ENCODE measurements around the gene BAIAP2. TPM values are rescaled to one million over a fixed set of nuclear protein-coding genes. Genes with fewer than 3 reads are reported as not detected.

BAIAP2 gene
- polyA plus RNA-seq, 3 donors from 2014 or later, result 1.1 to 5.1 (median 4.7) TPM

DNA sequence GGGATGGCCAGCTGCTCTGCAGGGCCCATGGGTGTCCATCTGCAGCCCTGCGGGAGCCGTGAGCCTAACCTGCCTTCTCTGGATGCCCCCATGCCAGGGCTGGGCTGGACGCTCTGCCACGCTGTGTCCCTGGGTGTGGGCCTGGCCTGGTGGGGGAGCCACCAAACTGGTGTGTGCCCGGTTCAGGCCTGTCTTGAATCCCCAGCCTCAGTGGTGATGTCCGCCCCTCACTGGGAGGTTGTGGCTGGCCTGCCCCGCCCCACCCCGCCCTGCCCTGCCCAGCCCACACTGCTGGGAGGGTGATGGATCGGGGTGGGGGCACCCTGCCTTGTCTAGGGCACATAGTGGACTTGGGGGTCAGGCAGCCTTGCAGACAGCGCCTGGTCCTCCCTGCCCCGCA is 80.3 kb downstream of the BAIAP2 start:
- DNase-seq, result no peak
- no peak overlapping the region for H3K4me3 Mint-ChIP-seq
- H3K27ac Mint-ChIP-seq, result no peak overlapping the region
- H3K9me3 Mint-ChIP-seq, result no peaks in the 10 kb centered on the region
- H3K36me3 Mint-ChIP-seq, result no peaks in the 10 kb centered on the region
- peaks cover 0 to 1% of the 10 kb centered on the region in 2 donors for H3K4me1 Mint-ChIP-seq
- H3K27me3 Mint-ChIP-seq (ENCODE audit: low read depth in 3 of 3), result peaks cover 0 to 6% (median 0%) of the 10 kb centered on the region in 3 donors

DNA sequence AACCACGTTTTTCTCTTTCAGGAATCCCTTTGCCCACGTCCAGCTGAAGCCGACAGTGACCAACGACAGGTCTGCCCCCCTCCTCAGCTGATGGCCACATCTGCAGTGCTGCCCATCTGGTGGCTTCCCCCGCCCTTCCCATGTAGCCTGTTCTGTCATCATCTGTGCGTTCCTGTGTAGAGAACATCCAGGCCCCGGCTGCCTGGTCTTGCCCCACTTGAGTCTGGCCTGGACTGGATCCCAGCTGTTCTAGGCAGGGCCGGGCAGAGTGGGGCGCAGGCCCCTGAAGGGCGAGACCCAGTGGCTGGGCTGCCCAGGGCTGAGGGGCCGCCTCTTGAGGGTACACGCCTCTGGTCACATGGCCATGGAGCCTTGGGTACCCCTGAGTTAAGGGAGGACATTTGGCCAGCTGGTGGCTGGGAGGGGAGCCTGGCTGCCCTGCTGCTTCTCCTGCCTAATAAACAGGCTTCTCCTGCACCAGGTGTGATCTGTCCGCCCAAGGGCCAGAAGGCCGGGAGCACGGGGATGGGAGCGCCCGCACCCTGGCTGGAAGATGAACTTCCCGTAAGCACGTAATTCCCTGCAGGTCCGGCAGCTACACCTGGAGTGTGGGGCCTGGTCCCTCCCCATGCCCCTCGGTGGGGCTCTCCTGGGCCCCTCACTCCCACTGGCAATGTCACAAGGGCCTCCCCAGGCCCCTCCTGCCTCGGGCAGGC is 81.0 kb downstream of the BAIAP2 start:
- Mint-ChIP-seq H3K4me1 (peaks cover 0 to 1% of the 10 kb centered on the region in 2 donors), H3K27me3 (ENCODE audit: low read depth in 3 of 3) (peaks cover 0 to 3% (median 0%) of the 10 kb centered on the region in 3 donors), H3K9me3 (no peaks in the 10 kb centered on the region), H3K36me3 (no peaks in the 10 kb centered on the region), H3K27ac (no peak overlapping the region), H3K4me3 (no peak overlapping the region)
- no peak for DNase-seq

DNA sequence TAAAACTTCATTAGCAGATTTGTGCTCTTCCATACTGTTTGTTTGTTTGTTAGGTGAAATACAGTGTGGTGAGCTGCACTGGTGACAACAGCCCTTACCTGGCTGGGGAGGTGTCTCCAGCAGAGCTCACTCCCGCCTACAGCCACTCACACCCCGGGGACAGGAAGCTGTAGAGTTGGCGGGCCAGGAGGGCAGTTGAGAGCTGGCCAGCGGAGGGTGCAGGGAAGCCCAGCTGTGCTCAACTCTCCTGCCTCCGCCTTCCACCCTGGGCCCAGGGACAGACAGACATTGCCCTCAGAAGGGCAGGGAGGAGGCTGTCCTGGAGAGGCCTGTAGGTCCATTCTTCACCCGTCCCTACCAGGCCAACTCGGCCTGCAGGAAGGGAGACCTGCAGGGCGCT is 81.8 kb downstream of the BAIAP2 start:
- H3K27me3 Mint-ChIP-seq (ENCODE audit: low read depth in 3 of 3), result peaks cover 0 to 3% (median 0%) of the 10 kb centered on the region in 3 donors
- DNase-seq, result no peak
- H3K36me3 Mint-ChIP-seq, result no peaks in the 10 kb centered on the region
- no peak overlapping the region for H3K27ac Mint-ChIP-seq
- no peak overlapping the region for H3K4me3 Mint-ChIP-seq
- H3K4me1 Mint-ChIP-seq, result peaks cover 0 to 1% of the 10 kb centered on the region in 2 donors
- H3K9me3 Mint-ChIP-seq, result no peaks in the 10 kb centered on the region

DNA sequence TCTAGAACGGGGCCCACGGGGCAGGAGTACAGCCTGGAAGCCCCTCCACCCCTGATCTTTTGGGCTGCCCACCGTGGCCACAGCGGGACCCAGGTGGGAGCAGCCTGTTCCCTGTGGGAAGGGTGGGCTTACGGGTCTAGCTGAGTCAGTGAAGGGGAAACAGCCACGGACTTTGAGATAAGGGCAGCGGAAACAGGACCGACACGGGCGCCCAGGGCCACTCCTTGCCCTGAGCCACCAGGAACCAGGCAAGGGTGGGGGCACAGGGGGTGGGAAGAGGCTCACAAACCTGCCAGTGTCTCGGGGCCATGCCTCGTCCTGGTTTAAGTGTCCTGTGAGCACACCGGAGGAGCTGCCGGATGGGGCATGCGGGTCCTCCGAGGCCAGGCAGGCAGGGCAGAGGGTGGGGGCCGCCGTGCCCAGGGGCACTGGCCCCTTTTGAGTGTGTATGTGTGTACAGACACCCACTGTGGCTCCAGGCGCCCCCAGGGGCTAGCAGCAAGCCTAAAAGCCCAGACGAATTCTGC is 82.8 kb downstream of the BAIAP2 start:
- peaks cover 0 to 3% (median 0%) of the 10 kb centered on the region in 3 donors for H3K27me3 Mint-ChIP-seq (ENCODE audit: low read depth in 3 of 3)
- DNase-seq, result no peak
- no peak overlapping the region for H3K27ac Mint-ChIP-seq
- no peaks in the 10 kb centered on the region for H3K36me3 Mint-ChIP-seq
- H3K9me3 Mint-ChIP-seq, result no peaks in the 10 kb centered on the region
- no peak overlapping the region for H3K4me3 Mint-ChIP-seq
- peaks cover 0 to 1% of the 10 kb centered on the region in 2 donors for H3K4me1 Mint-ChIP-seq

DNA sequence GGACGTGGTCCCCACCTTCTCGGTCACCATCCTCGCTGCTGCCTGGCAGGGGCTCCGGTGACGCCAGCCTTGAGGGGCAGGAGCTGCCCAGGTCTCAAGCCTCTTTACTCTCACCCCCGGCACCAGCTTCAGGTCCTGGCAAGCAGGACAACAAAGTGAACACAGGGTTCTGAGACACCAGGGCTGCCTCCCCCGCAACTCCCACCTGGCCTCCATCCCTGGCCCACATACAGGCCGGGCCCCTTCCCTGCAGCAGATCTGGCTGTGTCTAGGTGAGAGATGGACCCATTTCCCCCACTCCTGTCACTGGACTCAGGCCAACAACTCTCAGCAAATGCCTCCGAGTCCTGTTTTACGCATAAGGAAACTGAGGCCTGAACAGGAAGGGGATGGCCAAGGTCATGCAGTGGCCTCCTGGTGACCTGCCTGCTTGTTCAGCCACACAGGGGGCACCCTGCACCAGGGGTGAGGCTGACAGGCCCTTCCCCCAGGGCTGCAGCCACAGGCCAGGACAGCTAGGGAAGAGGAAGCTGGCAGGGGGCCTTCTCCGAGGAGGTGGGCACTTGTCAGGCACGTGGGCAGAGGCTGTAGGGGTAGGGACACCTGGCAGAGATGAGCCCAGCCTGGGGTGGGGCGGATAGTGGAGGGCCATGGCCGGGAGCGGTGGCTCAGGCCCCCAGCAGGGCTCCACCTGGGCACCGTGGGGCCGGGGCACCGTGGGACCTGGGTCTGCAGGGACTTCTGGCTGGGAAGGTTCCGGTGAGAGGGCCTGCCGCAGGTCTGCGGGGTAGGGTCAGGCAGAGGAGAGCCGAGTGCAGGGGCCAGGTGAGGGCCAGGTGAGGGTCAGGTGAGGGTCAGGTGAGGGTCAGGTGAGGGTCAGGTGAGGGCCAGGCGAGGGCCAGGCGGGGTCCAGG is 83.6 kb downstream of the BAIAP2 start:
- no peak for DNase-seq
- peaks cover 0 to 3% (median 0%) of the 10 kb centered on the region in 3 donors for H3K27me3 Mint-ChIP-seq (ENCODE audit: low read depth in 3 of 3)
- H3K4me1 Mint-ChIP-seq, result peaks cover 0 to 1% of the 10 kb centered on the region in 2 donors
- H3K9me3 Mint-ChIP-seq, result no peaks in the 10 kb centered on the region
- H3K36me3 Mint-ChIP-seq, result no peaks in the 10 kb centered on the region
- H3K4me3 Mint-ChIP-seq, result peak overlapping the region in 3 of 5 donors; percentile 30 to 46 (median 33)
- peak overlapping the region in 1 of 6 donors; percentile 64 for H3K27ac Mint-ChIP-seq

DNA sequence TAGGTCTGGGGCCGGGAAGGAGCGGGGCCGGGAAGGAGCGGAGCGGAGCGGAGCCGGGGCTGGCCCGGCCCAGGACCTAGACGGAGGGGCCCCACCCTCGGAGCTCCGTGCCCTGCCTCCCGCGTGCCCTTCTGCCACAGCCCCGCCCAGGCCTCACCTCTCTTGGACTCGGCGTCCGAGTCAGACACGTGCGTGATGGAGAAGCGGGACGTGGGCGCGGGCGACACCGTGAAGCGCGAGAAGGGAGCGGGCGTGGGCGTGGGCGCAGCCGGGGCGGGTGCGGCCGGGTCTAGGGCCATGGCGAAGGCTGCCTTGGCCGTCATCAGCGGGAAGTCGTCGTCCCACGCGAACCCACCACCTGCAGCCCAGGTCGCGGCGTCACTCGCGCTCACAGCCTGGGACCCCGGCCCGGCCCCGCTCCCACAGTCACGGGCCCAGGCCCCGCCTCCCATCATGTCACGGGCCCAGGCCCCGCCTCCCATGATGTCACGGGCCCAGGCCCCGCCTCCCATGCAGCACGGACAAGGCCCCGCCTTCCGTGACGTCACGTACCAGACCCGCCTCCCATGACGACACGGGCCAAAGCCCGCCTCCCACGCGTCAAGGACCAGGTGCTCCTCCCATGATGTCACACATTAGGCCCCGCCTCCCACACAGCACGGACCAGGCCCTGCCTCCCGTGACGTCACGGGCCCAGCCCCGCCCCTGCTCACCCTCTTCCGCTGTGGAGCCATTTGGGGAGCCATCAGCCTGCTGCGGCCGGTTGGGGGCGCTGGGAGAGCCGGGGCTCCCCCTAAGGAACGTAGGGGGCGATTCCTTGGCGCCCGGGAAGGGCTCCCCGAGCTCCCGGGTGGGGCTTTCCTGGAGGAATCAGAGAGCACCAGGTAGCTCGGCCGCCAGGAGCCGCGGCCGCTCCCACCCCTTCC is 84.5 kb downstream of the BAIAP2 start:
- Mint-ChIP-seq H3K27me3 (ENCODE audit: low read depth in 3 of 3) (peaks cover 0 to 3% (median 0%) of the 10 kb centered on the region in 3 donors), H3K36me3 (no peaks in the 10 kb centered on the region), H3K4me1 (peaks cover 0 to 1% of the 10 kb centered on the region in 2 donors), H3K27ac (peak overlapping the region in 4 of 6 donors; percentile 70 to 85 (median 82)), H3K9me3 (no peaks in the 10 kb centered on the region), H3K4me3 (peak overlapping the region in 4 of 5 donors; percentile 48 to 65 (median 58))
- peak; percentile 76 to 84 (median 82) for DNase-seq

DNA sequence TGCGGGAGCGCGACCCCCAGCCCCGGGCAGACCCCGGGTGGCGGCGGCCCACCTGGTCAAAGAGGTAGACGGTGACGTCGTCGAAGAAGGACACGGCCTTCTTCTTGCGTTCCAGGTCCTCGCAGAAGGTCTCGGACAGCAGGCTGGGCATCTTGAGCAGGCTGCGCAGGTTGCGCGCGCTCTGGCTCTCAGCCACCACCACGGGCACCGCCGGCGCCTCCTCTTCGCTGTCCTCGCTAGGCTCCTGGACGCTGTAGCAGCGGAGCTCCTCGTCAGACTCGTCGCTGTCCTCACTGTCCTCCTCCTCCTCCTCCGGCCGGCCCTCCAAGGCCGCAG is 85.2 kb downstream of the BAIAP2 start:
- Mint-ChIP-seq H3K4me3 (no peak overlapping the region), H3K36me3 (no peaks in the 10 kb centered on the region), H3K4me1 (peaks cover 0 to 1% of the 10 kb centered on the region in 2 donors), H3K9me3 (no peaks in the 10 kb centered on the region), H3K27me3 (ENCODE audit: low read depth in 3 of 3) (peaks cover 0 to 3% (median 0%) of the 10 kb centered on the region in 3 donors), H3K27ac (no peak overlapping the region)
- no peak for DNase-seq

DNA sequence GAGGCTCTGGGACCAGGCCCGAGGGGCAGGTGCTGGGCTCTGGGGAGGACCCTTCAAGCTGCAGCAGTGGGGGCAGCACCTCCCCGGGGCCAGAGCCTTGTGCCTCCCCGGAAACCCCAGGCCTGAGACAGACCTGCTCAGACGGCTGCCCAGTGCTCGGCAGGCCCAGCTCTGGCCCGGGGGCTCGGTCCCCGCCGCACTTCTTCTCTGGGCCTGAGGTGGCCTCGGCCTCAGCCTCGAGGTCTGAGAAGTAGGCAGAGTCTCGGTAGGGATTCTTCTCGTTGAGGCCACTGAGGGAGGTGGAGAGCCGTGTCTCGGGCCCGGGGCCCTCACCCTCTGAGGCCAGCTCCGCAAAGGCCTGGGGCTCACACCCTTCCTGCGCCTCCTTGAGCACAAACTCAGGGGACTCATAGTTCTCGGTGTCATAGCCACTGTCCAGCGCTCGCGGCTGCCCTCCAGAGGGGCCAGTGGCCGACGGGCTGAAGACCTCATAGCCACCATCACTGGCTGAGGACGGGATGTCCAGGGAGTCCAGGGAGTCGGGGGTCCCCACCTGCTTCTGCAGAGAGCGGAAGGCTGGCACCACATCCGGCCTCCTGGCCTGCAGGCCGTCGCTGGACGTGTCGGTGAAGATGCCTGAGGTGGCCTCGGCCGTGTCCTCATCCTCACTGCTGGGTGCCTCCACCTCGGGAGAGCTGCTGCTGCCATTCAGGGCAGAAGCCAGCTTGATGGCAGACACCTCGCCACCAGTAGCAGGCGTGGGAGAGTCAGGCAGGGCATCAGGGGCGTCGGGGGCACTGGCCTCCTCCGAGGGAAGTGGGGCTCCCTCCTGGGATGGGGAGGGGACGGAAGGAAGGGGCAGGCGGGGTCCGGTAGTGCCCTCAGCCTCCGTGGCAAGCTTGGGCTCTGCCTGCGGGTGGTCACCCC is 86.0 kb downstream of the BAIAP2 start:
- H3K36me3 Mint-ChIP-seq, result no peaks in the 10 kb centered on the region
- H3K27ac Mint-ChIP-seq, result no peak overlapping the region
- peaks cover 0 to 3% (median 0%) of the 10 kb centered on the region in 3 donors for H3K27me3 Mint-ChIP-seq (ENCODE audit: low read depth in 3 of 3)
- DNase-seq, result no peak
- peaks cover 0 to 1% of the 10 kb centered on the region in 2 donors for H3K4me1 Mint-ChIP-seq
- no peak overlapping the region for H3K4me3 Mint-ChIP-seq
- H3K9me3 Mint-ChIP-seq, result no peaks in the 10 kb centered on the region

DNA sequence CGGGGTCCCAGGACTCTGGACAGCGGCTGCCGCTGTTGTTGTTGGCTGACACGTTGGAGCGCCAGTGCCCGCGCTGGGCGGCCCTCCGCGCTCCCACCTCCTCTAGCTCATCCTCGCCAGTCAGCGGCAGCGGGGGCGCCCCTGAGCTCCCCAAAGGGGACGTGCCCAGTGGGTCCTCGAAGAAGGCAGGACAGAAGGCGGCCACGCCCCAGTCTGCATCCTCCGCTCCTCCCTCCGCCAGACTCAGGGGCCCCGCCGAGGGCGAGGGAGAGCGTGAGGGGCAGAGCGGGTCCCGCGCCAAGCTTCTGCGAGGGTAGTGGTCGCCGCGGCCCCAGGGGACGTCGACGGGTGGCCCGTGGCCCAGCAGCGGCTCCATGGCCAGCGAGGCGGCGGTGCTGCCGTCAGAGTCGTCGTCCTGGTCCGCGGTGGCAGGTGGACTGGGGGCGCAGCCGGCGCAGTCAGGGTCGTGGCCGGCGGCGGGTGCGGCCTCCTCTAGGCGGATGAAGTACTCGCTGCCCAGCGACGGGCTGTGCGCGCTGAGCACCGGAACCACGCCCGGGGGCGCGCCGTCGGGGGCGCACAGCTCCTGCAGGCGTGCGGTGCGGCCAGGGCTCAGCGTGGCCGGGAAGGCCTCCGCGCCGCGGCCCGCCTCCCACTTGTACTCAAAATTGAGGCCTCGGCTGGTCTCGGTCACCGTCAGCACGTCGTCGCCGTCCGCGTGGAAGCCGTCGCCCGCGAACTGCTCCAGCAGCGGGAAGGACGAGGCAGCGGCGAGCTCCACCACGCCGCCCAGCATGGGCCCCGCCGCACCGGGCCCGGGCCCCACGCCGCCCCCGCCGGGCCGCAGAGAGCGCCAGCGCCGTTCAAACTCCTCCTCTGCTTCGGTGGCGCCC is 87.1 kb downstream of the BAIAP2 start:
- no peak overlapping the region for H3K27ac Mint-ChIP-seq

DNA sequence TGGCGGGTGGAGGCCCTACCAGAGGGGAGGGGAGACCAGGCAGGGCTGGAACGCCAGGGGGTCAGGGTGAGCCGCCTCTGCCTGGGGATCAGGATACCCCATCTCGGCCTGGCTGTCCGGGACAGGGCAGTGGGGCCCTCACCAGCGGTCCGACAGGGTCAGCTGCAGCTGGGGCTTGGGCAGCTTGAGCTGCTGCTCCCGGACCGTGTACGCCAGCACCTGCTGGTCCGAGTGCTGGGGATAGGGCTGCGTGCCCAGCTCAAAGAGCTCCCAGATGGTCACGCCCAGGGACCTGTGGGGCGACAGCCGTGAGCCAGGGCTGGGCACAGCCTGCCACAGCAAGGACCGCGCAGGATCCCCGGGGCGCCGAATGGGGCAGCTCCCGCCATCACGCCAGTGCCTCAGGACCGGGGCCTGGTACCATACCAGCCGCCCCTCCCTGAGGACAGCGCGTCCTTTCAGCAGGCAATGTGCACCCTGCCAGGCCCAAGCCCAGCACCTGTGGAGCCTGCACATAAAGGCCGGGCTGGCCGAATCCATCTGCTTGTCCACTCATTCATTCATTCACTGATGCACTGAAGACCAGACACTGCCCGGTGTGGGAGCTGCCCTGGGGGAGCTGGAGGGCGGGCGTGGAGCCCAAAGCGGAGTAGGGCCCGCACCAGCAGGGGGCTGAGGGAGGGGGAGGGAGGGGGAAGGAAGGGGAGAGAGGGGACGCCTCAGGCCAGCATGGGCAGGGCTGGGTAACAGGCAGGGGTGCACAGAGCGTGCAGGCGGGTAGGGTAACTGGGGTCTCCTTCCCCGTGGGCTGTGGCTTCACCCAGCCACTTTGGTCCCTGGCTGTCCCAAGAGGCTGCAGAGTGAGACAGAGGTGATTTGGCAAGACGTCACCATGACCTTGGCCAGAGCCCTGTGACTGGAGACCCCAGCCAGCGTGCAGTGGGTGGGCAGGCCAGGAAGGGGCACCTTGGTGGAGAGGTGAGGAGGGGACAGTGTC is 88.4 kb downstream of the BAIAP2 start:
- peaks cover 0 to 3% (median 0%) of the 10 kb centered on the region in 3 donors for H3K27me3 Mint-ChIP-seq (ENCODE audit: low read depth in 3 of 3)
- H3K36me3 Mint-ChIP-seq, result no peaks in the 10 kb centered on the region
- H3K9me3 Mint-ChIP-seq, result no peaks in the 10 kb centered on the region
- H3K4me3 Mint-ChIP-seq, result no peak overlapping the region
- no peak for DNase-seq
- peaks cover 0 to 1% of the 10 kb centered on the region in 2 donors for H3K4me1 Mint-ChIP-seq
- peak overlapping the region in 1 of 6 donors; percentile 67 for H3K27ac Mint-ChIP-seq

More for the DNA sequence above, 87.1 kb downstream of the BAIAP2 start:
- no peaks in the 10 kb centered on the region for H3K9me3 Mint-ChIP-seq
- H3K36me3 Mint-ChIP-seq, result no peaks in the 10 kb centered on the region
- H3K27me3 Mint-ChIP-seq (ENCODE audit: low read depth in 3 of 3), result peaks cover 0 to 3% (median 0%) of the 10 kb centered on the region in 3 donors
- no peak overlapping the region for H3K4me3 Mint-ChIP-seq
- peaks cover 0 to 1% of the 10 kb centered on the region in 2 donors for H3K4me1 Mint-ChIP-seq
- no peak for DNase-seq

DNA sequence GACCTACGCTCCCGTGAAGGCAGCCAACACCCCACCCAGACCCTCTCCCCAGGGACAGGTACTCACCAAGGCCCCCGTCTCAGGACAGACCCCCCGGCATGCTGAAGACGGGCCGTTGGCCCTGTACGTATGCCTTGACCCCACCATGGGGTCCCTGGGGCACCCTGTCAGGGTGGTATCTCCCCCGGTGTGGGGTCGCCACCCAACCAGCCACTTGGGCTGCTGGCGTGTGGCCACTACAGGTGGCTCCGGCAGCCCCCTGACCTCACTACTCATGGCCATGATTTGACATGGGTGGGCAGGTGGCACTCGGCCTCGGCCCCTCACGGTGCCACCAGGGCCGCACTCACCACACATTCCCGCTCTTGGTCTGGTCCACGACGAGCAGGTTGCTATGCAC is 89.4 kb downstream of the BAIAP2 start:
- Mint-ChIP-seq H3K4me1 (peaks cover 0 to 1% of the 10 kb centered on the region in 2 donors), H3K4me3 (no peak overlapping the region), H3K36me3 (no peaks in the 10 kb centered on the region), H3K27me3 (ENCODE audit: low read depth in 3 of 3) (peaks cover 0 to 3% (median 0%) of the 10 kb centered on the region in 3 donors), H3K27ac (peak overlapping the region in 1 of 6 donors; percentile 4), H3K9me3 (no peaks in the 10 kb centered on the region)
- no peak for DNase-seq

Measured in immature natural killer cell (primary cell).